SW 1271 (cell line): Measurements from ENCODE around the gene UBE3C.

Source experiments
- DNase-seq, 2 experiments: peaks; one replicate each; lab custom pipeline; 2025; lab: John Stamatoyannopoulos, UW

UBE3C gene

GRCh38 chr7:157291404-157292080 is 152.8 kb downstream of the UBE3C start:
- no peak for DNase-seq

GRCh38 chr7:157292258-157292657 is 153.5 kb downstream of the UBE3C start:
- no peak for DNase-seq

- DNase-seq = no peak
These were observed 154.2 kb downstream of the UBE3C start for GRCh38 chr7:157292770-157293412.

GRCh38 chr7:157293413-157293788 is 154.7 kb downstream of the UBE3C start:
- DNase-seq = no peak

- no peak for DNase-seq
These were observed 156.0 kb downstream of the UBE3C start for GRCh38 chr7:157294773-157295172.

- DNase-seq = no peak
These were observed 156.6 kb downstream of the UBE3C start for GRCh38 chr7:157295338-157295737.

GRCh38 chr7:157297185-157297584 is 158.5 kb downstream of the UBE3C start:
- no peak for DNase-seq

GRCh38 chr7:157299317-157299612 is 160.5 kb downstream of the UBE3C start:
- DNase-seq = no peak

GRCh38 chr7:157299613-157300368 is 161.1 kb downstream of the UBE3C start:
- peak; percentile 71 to 80 for DNase-seq

GRCh38 chr7:157300369-157300825 is 161.7 kb downstream of the UBE3C start:
- DNase-seq = no peak

- no peak for DNase-seq
These were observed 162.9 kb downstream of the UBE3C start for GRCh38 chr7:157301610-157302120.

- DNase-seq = no peak
These were observed 168.4 kb downstream of the UBE3C start for GRCh38 chr7:157306846-157307838.

GRCh38 chr7:157309988-157310668 is 171.4 kb downstream of the UBE3C start:
- DNase-seq = peak; percentile 88 to 97

GRCh38 chr7:157310676-157311185 is 172.0 kb downstream of the UBE3C start:
- DNase-seq = no peak

GRCh38 chr7:157312941-157313340 is 174.2 kb downstream of the UBE3C start:
- DNase-seq = no peak

GRCh38 chr7:157313645-157314044 is 174.9 kb downstream of the UBE3C start:
- no peak for DNase-seq

- no peak for DNase-seq
These were observed 179.4 kb downstream of the UBE3C start for GRCh38 chr7:157318015-157318706.
